GM21526 (cell line): ENCODE results near the gene DTNB.
A peak's percentile ranks its signal among the peaks of the same experiment; 100 is the strongest.
"Not testable (repeated sequence)": the region's sequence is repeated elsewhere in the genome, so short reads cannot be mapped to it uniquely, and the experiment has no call there.

Experiments used
- ATAC-seq: cut with Tn5 transposase; IDR thresholded peaks from one replicate; pipeline ENCODE4 v1.9.1; 2021; ENCODE audit warnings: moderate library complexity; ENCODE audit not compliant: unreplicated experiment, low FRiP score

DTNB gene

DNA sequence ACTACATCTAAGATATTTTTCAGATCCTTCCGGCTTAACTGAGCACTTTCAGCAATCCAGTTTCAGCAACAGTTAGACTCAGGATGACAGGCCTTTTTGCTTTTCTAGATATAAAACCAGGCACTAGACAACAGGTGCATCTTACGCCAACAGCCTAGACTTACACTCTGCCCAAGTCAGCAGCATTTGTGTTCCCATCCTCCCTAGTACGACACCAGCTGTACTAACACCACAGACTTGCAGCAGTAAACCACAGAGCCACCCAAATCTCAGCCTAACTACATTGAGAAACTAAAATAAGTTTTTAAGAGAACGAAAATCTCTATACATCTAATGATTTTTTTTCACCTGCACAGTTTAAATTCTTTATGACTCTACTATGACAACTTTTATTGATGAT, 241.8 kb downstream of the DTNB start:
- ATAC-seq, result no peak

DNA sequence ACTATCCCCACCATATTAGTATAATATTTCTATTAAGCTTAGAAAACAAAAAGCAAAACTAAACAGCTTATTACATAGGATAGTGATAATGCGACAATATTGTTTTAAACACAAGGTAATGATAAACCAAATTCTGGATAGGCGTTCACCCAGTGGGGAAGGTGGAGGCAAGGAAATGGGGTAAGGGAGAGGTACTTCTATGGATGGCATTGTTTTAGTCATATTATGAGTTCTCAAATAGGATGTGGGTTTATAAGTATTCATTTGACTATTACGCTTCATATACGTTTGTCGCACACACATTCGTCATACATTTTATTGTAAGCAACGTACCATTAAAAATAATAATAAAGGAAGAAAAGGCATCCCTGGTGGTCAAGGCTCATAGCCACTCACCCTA, 242.8 kb downstream of the DTNB start:
- no peak for ATAC-seq

DNA sequence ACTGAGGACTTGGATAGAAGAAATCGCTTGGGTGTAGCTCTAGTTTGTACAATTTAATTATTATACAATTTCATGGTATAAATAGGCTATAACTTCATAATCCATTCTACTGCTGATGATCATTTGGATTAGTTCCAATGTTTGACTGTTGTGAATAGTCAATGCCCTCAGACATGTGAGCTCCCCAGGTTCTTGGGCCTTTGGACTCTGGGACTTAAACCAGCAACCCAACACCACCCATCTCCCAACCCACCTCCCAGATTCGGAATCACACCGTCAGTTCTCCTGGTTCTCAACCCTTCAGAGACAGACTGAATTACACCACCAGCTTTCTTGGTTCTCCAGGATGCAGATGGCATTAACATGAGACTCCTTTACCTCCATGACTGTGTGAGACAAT, 247.1 kb downstream of the DTNB start:
- ATAC-seq, result no peak

DNA sequence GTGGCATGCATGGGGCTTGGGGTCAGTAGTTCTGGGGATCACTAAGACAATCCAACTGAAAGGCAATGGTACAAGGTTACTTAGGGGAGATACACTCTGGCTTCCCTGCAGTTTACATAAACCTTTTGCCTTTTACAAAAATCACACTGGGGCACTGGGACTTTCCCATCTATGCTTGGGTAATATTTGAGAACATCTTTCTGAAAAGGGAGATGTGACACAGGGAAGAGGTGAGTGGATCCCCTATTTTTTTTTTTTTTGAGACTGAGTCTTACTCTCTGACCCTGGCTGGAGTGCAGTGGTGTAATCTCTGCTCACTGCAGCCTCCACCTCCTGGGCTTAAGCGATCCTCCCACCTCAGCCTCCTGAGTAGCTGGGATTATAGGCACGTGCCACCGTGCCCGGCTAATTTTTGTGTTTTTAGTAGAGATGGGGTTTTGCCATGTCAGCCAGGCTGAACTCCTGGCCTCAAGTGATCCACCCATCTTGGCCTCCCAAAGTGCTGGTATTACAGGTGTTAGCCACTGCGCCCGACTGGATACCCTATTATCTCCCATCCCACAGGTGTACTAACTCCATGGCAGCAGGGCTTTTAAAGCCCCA, 248.8 kb downstream of the DTNB start:
- no peak for ATAC-seq

DNA sequence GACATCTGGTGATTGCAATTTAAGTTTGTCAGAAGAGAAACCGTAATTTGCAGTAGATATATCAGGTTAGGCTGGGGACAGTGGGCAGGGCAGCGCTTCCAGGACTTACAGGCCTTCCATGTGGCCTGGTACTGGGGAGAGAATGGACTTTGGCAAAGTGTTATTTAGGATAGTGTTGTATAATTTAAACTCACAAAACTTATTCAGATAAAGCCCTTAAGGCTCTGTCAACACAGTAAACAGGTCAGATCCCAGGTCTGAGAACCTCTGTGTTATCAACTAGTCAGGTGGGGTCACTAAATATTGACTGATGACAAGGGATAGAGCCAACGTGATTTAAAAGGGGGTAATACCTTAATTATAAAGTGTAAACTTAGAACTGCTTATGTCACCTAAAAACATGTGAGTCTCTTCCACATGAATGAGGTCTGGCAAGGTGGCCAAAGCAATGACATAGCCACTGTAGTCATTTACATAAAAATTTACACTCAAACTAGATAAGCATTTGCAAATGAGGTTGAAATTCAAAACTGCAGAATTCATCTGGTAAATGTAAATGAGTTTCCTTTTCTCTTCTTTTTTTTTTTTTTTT, 251.5 kb downstream of the DTNB start:
- ATAC-seq, result no peak

DNA sequence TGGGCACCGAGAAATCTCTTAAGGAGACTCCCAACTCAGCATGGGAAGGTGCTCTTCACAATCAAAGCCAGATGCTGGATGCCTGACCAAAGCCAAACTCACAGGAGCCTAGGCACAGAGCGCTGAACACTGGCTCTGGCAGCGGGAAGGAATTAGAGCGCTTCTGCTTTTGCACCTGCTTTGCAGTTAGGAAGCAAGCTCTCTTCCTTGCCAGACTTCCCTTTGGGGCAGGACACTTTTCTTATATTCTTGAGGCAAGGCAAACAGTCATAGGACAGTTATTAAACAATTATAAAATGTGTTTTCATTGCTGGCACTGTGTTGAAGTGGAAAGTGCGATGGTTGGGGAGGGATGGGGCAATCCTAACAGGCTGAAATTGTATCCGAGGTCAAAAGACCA, 252.1 kb downstream of the DTNB start:
- no peak for ATAC-seq

DNA sequence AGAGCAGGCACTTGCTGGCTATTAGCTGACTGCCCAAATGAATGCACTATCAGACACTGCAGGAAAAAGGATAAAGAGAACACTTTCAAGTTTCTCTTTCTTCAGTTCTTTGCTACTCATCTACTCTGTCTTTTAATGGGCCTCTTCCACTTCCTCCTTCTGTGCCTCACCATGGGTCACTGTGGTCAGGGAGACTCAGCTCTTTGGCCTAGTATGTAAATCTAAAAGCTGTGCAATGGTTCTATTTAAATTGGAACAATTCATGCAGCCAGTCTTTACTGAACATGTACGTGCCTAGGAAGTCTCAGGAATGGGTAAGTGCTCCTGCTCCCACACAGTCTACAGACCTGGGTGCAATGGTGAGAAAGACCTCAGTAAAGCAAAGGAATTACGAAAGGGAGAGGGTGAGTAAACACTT, 252.5 kb downstream of the DTNB start:
- peak; percentile 40 for ATAC-seq

DNA sequence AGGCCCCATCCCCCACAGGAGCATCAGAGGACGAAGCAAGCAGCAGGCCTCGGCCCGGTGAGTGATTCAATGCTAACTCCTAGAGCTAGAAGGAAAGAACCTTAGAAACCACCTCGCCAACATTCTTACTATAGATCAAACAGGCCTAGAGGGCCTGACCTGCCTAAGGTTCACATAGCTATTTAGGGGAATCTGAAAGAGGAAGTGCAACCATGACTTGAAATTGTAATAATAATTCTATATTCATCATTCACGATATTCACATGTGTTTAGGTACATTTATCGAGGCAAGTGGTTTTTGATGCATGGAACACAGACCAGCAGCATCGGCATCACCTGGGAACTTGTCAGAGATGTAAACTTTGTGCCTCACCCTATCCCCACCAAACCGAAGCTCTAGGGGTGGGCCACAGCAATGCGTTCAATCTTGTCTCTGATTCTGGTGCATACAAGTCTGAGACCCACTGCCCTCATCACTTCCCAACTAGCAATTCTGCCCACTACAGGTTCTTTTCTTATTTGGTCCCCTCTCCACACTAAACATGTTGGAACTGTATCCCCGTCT, 253.6 kb downstream of the DTNB start:
- peak; percentile 64 for ATAC-seq

DNA sequence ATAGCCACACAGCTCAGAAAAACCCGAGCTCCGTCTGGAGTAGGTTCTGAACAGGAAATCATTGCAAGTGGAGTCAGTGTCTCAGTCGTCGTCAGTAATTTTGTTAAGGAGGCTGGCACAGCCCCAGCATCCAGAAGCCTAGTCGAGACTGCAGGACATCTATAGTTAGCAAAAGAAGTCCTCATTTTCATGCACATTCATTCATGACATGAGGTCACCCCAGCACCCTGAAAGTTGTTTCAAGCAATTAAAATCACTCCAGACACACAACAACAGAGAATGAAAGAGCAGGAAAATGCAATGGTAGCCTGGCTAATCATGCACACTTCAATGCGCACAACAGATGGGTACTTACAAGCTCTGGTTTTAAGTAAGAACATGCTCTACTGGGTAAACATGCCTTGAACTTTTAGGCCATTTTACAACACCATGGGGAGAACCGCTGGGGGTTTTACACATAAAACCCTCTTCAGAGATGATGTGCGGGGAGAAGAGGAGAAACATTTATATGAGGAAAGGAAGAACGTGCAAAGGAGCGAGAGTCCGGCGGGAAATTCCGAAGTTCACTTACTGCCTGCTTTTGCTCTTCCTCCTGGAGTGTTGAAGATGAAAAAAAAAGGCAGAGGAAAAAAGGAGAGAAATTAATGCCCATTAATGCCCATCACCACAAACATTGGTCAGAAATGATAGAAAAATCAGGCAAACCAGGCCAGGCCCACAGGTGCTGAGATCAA, 254.3 kb downstream of the DTNB start:
- ATAC-seq, result no peak

DNA sequence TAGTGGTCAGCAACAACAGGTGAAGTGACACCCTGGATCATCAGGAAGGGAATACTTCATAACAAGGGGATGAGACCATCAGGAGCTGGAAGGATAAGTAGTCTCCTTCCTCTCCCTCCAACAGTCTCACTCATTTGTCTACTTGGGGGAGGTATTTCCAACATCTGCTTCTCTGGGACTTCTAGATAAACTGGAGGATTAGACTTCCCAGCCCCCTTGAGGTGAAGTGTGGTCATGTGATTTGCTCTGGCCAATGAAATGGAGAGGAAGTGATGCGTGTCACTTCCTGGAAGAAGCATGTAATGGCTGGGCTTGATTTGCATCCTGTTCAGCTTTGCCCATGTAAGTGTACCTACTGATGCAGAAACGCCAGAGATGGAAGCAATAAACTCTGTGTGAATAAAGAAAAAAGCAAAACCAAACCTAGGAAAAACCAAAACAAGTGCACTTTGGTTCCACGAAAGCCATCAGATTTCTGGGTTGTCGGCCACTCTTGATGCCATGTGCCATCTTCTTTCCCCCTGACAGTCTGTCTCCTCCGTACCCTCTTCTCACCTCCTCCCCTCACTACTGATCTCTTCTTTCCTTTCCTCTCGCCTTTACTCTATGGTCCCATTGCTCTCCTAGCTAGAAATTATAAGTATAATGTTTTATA, 255.5 kb downstream of the DTNB start:
- ATAC-seq, result no peak

DNA sequence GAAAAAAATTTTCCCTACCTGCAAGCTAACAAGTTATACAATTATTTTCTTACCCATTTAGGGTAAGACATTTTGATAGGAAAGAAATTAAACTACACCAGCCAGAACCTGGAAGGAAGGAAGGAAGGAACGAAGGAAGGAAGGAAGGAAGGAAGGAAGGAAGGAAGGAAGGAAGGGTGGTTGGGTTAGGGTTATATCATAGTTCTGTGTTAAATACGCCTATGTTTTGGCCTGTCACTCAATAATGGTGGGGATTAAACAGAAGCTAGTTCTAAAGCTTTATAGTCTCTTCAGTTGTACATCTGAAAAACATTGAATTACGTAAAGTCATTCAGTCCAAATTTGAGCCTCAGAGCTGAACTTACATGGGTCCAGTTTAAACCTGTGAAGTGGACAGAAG, 256.7 kb downstream of the DTNB start:
- no peak for ATAC-seq

DNA sequence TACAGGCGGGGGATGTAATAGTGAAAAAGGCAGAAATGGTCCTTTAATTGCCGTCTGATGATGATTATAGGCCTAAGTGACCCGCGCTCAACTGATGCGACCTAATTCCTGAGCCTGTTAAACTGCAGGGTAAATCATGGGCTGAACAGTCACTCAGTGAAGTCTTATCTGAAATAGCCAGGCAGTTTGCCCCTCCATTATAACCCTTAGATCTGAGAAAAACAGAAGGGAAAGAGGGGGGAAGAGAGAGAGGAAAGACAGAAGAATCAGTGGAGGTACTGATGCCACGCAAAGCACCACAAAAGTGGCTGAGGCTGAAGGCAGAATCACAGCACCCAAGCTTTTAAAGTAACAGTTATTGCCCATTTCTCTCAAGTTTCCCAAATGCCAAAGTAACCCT, 258.6 kb downstream of the DTNB start:
- no peak for ATAC-seq

DNA sequence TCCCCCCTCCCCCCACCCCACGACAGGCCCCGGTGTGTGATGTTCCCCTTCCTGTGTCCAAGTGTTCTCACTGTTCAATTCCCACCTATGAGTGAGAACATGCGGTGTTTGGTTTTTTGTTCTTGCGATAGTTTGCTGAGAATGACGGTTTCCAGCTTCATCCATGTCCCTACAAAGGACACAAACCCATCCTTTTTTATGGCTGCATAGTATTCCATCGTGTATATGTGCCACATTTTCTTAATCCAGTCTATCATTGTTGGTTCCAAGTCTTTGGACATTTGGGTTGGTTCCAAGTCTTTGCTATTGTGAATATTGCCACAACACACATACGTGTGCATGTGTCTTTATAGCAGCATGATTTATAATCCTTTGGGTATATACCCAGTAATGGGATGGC, 260.0 kb downstream of the DTNB start:
- not testable (repeated sequence) for ATAC-seq

DNA sequence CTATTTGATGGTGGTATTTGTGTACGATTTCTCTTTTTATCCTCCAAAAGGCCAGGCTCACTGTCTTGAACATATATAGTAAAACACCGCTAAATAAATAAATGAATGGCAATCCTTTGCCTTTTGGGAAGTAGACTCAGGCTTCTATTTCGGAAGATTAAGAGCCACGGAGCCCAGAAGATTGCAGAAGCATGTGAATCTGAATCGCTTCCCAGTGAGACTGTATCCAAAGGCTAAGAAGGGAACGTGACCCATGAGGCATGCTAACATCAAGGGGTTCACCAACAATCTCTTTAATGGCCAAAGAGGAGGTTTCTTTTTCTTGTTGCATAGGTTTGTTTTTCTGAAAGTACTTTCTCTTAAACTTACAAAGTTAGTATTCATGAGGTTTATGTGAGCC, 261.6 kb downstream of the DTNB start:
- no peak for ATAC-seq

DNA sequence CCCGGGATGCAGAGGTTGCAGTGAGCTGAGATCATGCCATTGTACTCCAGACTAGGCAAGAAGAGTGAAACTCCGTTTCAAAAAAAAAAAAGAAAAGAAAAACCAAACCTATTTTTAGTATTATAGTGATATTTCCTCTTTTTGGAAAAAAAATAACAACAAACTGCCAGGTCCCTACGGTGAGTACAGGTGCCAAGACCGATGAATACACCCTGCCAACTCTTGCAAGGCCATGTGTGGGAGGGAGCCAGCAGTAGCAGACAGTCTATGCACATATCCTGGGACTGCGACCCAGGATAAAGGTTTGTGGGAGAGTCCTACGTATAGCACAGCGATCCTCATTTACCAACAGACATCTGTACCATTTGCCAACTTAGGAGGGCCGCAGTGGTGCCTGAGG, 262.1 kb downstream of the DTNB start:
- ATAC-seq, result no peak

DNA sequence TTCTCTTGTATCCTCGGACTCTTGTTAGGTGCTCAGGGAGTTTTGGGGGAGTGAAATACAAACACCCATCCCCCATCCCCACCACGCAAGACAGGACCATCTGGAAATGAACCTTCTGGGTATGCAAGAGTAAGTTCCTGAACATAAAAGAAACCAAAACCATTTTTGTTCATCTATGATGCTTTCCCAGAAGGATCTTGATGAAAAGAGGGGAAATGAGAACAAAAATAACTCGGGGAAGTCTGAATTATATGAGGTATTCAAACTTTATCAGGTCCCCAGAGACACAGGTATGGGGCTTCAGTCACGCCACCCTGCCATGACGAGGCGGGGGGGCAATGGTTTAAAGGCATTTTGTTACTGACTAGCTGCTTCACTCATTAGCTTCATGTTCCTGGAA, 263.0 kb downstream of the DTNB start:
- no peak for ATAC-seq

DNA sequence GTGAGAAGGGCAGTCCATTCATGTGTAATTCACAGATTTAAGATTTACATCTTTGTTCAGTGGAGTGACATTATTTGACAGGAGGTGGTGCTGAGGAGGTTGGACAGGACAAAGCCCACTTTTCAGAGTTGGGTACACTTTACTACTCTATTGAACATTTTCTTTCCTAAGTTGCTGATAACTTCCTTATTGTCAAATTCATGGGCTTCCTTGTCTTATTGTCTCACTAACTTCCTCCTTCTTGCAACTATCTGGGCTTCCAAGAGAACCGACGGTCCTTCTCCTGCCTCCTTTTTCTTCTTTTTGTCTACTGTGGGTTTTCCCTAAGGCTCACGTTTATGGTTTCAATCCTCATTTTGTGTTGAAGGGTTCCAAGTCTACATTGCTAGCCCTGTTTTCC, 263.9 kb downstream of the DTNB start:
- no peak for ATAC-seq

DNA sequence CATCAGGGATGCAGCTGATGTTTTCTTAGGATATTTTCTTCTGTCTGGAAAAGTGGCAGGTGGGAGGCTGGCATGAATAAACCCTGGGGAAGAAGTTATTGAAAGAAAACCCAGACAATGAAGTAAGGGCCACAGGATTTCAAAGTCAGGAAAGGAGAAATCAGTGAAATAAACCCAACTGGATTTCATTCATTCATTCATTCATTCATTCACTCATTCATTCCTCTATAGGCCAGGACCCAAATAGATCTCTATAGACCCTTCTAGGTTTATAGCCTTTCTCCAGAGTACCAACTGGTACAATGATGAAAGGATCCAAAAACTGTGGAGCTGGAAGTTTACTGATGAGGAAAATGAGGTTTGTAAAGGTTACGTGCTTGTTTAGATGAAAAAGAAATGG, 264.3 kb downstream of the DTNB start:
- ATAC-seq, result no peak

DNA sequence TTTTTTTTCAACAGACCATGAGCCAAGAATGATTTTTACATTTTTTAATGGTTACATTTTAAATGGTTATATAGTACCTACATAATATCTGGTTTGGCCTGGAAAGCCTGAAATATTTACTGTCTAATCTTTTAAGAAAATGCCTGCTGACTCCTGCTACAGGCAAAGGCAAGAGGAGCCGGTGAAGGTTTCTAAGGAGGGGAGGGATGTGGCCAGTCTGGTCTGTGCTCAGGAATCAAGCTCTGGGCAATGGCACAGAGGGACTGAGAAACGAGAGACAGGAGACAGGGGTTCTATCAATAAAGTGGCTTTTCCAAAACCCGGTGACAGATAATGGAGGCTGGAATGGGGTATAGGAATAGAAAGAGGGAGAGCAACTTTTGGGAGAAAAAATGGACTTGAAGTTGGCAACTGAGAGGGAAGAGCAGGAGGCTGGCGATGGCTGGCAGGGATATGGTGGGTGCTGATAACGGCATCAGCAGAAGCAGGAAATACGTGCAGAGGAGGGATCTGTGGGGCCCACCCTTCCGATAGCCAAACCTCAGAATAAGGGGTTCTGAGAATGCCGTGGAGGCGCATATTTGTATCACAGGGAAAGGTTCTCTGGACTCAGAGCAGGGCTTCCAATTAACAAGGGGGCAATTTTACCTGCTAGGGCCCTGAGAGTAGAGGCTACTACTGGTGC, 267.6 kb downstream of the DTNB start:
- ATAC-seq, result no peak

DNA sequence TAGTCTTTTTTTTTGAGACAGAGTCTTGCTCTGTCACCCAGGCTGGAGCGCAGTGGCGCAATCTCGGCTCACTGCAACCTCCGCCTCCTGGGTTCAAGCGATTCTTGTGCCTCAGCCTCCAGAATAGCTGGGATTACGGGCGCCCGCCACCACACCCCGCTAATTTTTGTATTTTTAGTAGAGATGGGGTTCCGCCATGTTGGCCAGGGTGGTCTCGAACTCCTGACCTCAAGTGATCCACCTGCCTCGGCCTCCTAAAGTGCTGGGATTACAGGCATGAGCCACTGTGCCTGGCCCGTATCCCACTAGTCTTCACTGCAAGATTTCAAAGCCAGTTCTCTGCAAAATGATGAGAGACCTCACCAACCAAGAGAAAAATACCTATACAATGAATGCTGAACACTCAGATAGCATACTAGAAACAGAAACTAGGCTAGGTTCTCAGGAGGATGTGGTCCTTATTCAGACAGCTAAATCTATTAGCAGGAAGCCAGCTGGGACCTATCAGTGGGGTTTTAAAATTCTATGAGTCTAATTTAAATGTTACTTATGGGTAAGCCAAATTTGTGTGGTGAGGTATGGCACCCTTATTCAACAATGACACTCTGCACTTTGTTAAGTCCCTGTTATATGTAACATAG, 270.1 kb downstream of the DTNB start:
- ATAC-seq, result peak; percentile 56
